Airway epithelial cell (primary cell): ENCODE data around the gene CCDC117. TPM values are rescaled to one million over a fixed set of nuclear protein-coding genes. Genes with fewer than 3 reads are reported as not detected.

Experiments
- total RNA-seq: library from RNA; depleted of rRNA; stranded (reverse); fragments of >200 nt; gene quantifications from 2 replicates; pipeline ENCODE4 v1.2.3, GENCODE V29; 2015

Gene CCDC117
- total RNA-seq = 10.1 and 11.8 TPM in 2 replicates

GRCh38 chr22:28772633-28773460 is at the start of gene CCDC117:
Gene CCDC117, plus strand, starts transcription at chr22:28772695. Its CDS starts 155 bp downstream, at chr22:28772850.

GRCh38 chr22:28741785-28742561 is 30.5 kb upstream of the CCDC117 start, which contains the start of the genes CHEK2 and HSCB:
Gene CHEK2, minus strand, starts transcription at chr22:28741820. Its CDS starts 7,099 bp downstream, at chr22:28734721.
Gene HSCB, plus strand, starts transcription at chr22:28742039. Its CDS starts 57 bp downstream, at chr22:28742096.

GRCh38 chr22:28800308-28801041 is 28.0 kb downstream of the CCDC117 start, which contains the start of gene XBP1:
Gene XBP1, minus strand, starts transcription at chr22:28800569.

Other genes with a start within 250 kb of the CCDC117 start
- gene TTC28, start 92.9 kb upstream of the CCDC117 start, total RNA-seq = 0.37 and 1.8 TPM in 2 replicates
- 19.4 and 22.2 TPM in 2 replicates for gene CHEK2, start 30.9 kb upstream of the CCDC117 start, total RNA-seq
- 16.9 and 17.7 TPM in 2 replicates for gene HSCB, start 30.7 kb upstream of the CCDC117 start, total RNA-seq
- gene XBP1, start 27.9 kb downstream of the CCDC117 start, total RNA-seq = 129 and 130 TPM in 2 replicates
- gene ZNRF3, start 110.9 kb downstream of the CCDC117 start, total RNA-seq = 5.9 and 8.3 TPM in 2 replicates